Trophoblast cell (in vitro differentiated cells and primary cell): ENCODE measurements around the gene RAD51D.
A peak's percentile ranks its signal among the peaks of the same experiment; 100 is the strongest.

Source experiments
- DNase-seq, 2 donors: peaks; one replicate each; pipeline ENCODE4 v3.0.0-alpha.2; 2016
- H2AFZ ChIP-seq: 2 replicates; pipeline ENCODE4 v1.6.1; 2013; ENCODE audit warnings: low read length, moderate library complexity, mild to moderate bottlenecking; ENCODE audit not compliant: insufficient read depth, poor library complexity
- H2AK5ac ChIP-seq: 2 replicates; pipeline ENCODE4 v1.6.1; 2013; ENCODE audit warnings: mild to moderate bottlenecking, low read length
- H2BK120ac ChIP-seq: 2 replicates; pipeline ENCODE4 v1.6.1; 2013; ENCODE audit warnings: low read length, mild to moderate bottlenecking, moderate library complexity; ENCODE audit not compliant: insufficient read depth, poor library complexity
- H2BK12ac ChIP-seq: 2 replicates; pipeline ENCODE4 v1.6.1; 2013; ENCODE audit warnings: mild to moderate bottlenecking, low read length, moderate library complexity
- H2BK5ac ChIP-seq: 2 replicates; pipeline ENCODE4 v1.6.1; 2013; ENCODE audit warnings: low read length, low read depth, moderate library complexity, mild to moderate bottlenecking; ENCODE audit not compliant: poor library complexity
- H3K14ac ChIP-seq: 2 replicates; pipeline ENCODE4 v1.6.1; 2013; ENCODE audit warnings: mild to moderate bottlenecking, low read length
- H3K18ac ChIP-seq: 2 replicates; pipeline ENCODE4 v1.6.1; 2013; ENCODE audit warnings: mild to moderate bottlenecking, low read length
- H3K23ac ChIP-seq: 2 replicates; pipeline ENCODE4 v1.6.1; 2013; ENCODE audit warnings: low read length
- H3K27ac ChIP-seq: 2 replicates; pipeline ENCODE4 v1.5.1; 2013; ENCODE audit warnings: low read depth, mild to moderate bottlenecking, inconsistent platforms, low read length, moderate library complexity
- H3K27me3 ChIP-seq: 2 replicates; pipeline ENCODE4 v1.6.1; 2013; ENCODE audit warnings: inconsistent platforms, mild to moderate bottlenecking, low read length, moderate library complexity; ENCODE audit not compliant: insufficient read depth
- H3K36me3 ChIP-seq, 2 experiments: 1 replicate in 1 of 2; 2 replicates in 1 of 2; pipeline ENCODE4 v1.6.1; 2013; ENCODE audit warnings: low read length in 2 of 2, mild to moderate bottlenecking in 2 of 2, moderate library complexity in 1 of 2; ENCODE audit not compliant: insufficient read depth in 2 of 2, control insufficient read depth in 1 of 2
- H3K4ac ChIP-seq: 2 replicates; pipeline ENCODE4 v1.6.1; 2013; ENCODE audit warnings: low read depth, mild to moderate bottlenecking, low read length, moderate library complexity
- H3K4me1 ChIP-seq, 2 experiments: 1 replicate in 1 of 2; 2 replicates in 1 of 2; pipeline ENCODE4 v1.6.1; 2013; ENCODE audit warnings: low read length in 2 of 2, mild to moderate bottlenecking in 2 of 2, moderate library complexity in 1 of 2; ENCODE audit not compliant: insufficient read depth in 2 of 2, control insufficient read depth in 1 of 2
- H3K4me2 ChIP-seq: 2 replicates; pipeline ENCODE4 v1.6.1; 2013; ENCODE audit warnings: inconsistent platforms, mild to moderate bottlenecking, low read length, moderate library complexity
- H3K4me3 ChIP-seq: 2 replicates; pipeline ENCODE4 v1.5.1; 2013; ENCODE audit warnings: mild to moderate bottlenecking, low read depth, low read length, inconsistent platforms
- H3K79me1 ChIP-seq: one replicate; pipeline ENCODE4 v1.6.1; 2013; ENCODE audit warnings: low read length
- H3K79me2 ChIP-seq: 2 replicates; pipeline ENCODE4 v1.6.1; 2013; ENCODE audit warnings: low read length, mild to moderate bottlenecking; ENCODE audit not compliant: control insufficient read depth, insufficient read depth, poor library complexity
- H3K9ac ChIP-seq: 2 replicates; pipeline ENCODE4 v1.6.1; 2013; ENCODE audit warnings: mild to moderate bottlenecking, low read length
- H3K9me3 ChIP-seq: 2 replicates; pipeline ENCODE4 v1.6.1; 2013; ENCODE audit warnings: low read depth, mild to moderate bottlenecking, control low read depth, inconsistent platforms, low read length; ENCODE audit not compliant: insufficient read depth
- H4K12ac ChIP-seq: 2 replicates; pipeline ENCODE4 v1.6.1; 2013; ENCODE audit warnings: low read depth, mild to moderate bottlenecking, low read length, moderate library complexity
- H4K8ac ChIP-seq: 2 replicates; pipeline ENCODE4 v1.6.1; 2013; ENCODE audit warnings: low read depth, mild to moderate bottlenecking, low read length, moderate library complexity
- H4K91ac ChIP-seq: one replicate; pipeline ENCODE4 v1.6.1; 2013; ENCODE audit warnings: low read depth, mild to moderate bottlenecking, low read length, moderate library complexity
- WGBS: extraction: QIAGEN DNeasy Blood & Tissue Kit; methylation state at CpG from one replicate; pipeline ENCODE4 v1.1.7; 2013; ENCODE audit warnings: missing lambda C conversion rate; ENCODE audit not compliant: insufficient read length, insufficient coverage; ENCODE audit errors: extremely low coverage; 5-methylcytosine and 5-hydroxymethylcytosine counted together

Gene RAD51D

DNA sequence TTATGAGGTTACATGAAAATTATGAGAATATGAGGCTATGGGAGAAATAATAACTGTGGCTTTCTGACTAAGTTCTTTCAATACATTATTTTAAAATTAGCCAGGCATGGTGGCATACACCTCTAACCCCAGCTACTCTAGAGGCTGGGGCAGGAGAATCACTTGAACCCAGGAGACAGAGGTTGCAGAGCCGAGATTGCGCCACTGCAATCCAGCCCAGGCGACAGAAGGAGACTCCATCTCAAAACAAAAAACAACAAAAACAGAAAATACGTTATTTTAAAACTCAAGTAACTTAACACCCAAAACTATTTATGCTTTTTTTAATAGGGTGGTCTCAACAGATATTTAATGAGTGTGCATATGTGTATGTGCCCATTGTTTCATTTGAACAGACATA is 53.8 kb downstream of the RAD51D start:
- no peak overlapping the region for H2BK120ac ChIP-seq
- no peak overlapping the region for H3K9ac ChIP-seq
- no peak overlapping the region for H2AFZ ChIP-seq
- no peaks in the 10 kb centered on the region for H3K36me3 ChIP-seq
- no peak overlapping the region for H3K4me2 ChIP-seq
- no peak overlapping the region for H3K27ac ChIP-seq
- no peak overlapping the region for H3K23ac ChIP-seq
- no peak overlapping the region for H2BK5ac ChIP-seq
- peaks cover 0 to 6% of the 10 kb centered on the region in 2 experiments for H3K4me1 ChIP-seq
- H4K12ac ChIP-seq = no peak overlapping the region
- H3K4me3 ChIP-seq = no peak overlapping the region
- H3K79me1 ChIP-seq = no peaks in the 10 kb centered on the region
- WGBS = no CpG with 5 or more reads among the region's 4 CpGs
- no peaks in the 10 kb centered on the region for H3K79me2 ChIP-seq
- H3K14ac ChIP-seq = no peak overlapping the region
- no peak overlapping the region for H4K91ac ChIP-seq
- no peak for DNase-seq
- H2BK12ac ChIP-seq = no peak overlapping the region
- no peak overlapping the region for H2AK5ac ChIP-seq
- no peak overlapping the region for H4K8ac ChIP-seq
- H3K27me3 ChIP-seq = no peaks in the 10 kb centered on the region
- no peak overlapping the region for H3K18ac ChIP-seq
- no peak overlapping the region for H3K4ac ChIP-seq
- no peaks in the 10 kb centered on the region for H3K9me3 ChIP-seq

DNA sequence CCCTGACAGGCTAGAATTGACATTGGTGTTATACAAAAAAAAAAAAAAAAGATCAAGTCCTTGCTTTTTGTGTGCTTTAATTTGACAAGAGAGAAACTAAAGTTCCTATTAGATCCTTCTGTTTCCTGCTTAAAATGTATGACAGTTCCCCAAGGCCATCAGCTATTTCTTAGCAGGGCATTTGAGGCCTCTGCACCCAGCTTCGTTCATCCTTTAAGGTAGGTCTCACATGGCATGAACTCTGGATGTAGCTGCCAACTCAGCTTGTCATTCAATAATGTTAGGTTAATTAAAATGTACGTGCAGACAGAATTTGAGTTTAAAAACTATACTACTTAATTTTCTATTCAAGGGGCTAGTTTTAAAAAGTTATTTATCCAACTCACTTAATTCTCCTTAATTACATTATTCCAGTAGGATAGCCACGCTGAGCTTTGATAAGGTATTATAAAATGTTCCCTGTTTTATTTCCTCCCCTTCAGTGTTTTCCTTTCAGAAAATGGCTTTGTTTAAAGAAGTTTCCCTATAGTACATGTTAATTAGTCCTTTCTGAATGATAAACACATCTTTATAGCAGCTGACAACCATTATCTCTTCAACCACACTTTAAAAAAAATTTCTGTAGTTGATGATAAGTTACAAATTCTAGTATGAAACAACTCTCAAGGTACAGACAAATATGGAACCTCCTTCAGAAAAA is 55.0 kb downstream of the RAD51D start:
- Histone ChIP-seq H3K79me1 (no peaks in the 10 kb centered on the region), H3K23ac (no peak overlapping the region), H2BK12ac (no peak overlapping the region), H3K4me1 (peaks cover 0 to 6% of the 10 kb centered on the region in 2 experiments), H4K12ac (no peak overlapping the region), H3K4me3 (no peak overlapping the region), H3K9ac (no peak overlapping the region), H3K18ac (no peak overlapping the region), H3K27ac (no peak overlapping the region), H3K27me3 (no peaks in the 10 kb centered on the region), H2AK5ac (no peak overlapping the region), H2AFZ (no peak overlapping the region), H3K4me2 (no peak overlapping the region), H3K9me3 (no peaks in the 10 kb centered on the region), H3K79me2 (no peaks in the 10 kb centered on the region), H4K91ac (no peak overlapping the region), H3K36me3 (no peaks in the 10 kb centered on the region), H3K14ac (no peak overlapping the region), H4K8ac (no peak overlapping the region), H2BK120ac (no peak overlapping the region), H2BK5ac (no peak overlapping the region), H3K4ac (no peak overlapping the region)
- DNase-seq = no peak
- no CpG with 5 or more reads among the region's 3 CpGs for WGBS

GRCh38 chr17:35063514-35064223 is 56.0 kb downstream of the RAD51D start, which contains the start of gene RFFL:
Gene RFFL (minus strand): TSS chr17:35063707. CDS start chr17:35026553, 37,154 bp downstream.
- Histone ChIP-seq H2AK5ac (no peak within 1 kb of the TSS), H2AFZ (no peak within 1 kb of the TSS), H3K4ac (no peak within 1 kb of the TSS), H3K9ac (no peak within 1 kb of the TSS), H3K23ac (no peak within 1 kb of the TSS), H3K79me1 (no peaks in the 10 kb centered on the region), H3K36me3 (no peaks in the 10 kb centered on the region), H2BK5ac (peak within 1 kb of the TSS; percentile 46), H3K14ac (no peak within 1 kb of the TSS), H3K4me1 (peaks cover 0 to 6% of the 10 kb centered on the region in 2 experiments), H3K27ac (peak within 1 kb of the TSS; percentile 61), H4K12ac (peak within 1 kb of the TSS; percentile 27), H3K27me3 (no peaks in the 10 kb centered on the region), H2BK12ac (peak within 1 kb of the TSS; percentile 11), H3K79me2 (no peaks in the 10 kb centered on the region), H3K4me3 (no peak within 1 kb of the TSS), H3K4me2 (peak within 1 kb of the TSS; percentile 26), H4K91ac (peak within 1 kb of the TSS; percentile 67), H4K8ac (peak within 1 kb of the TSS; percentile 79), H3K9me3 (no peaks in the 10 kb centered on the region), H2BK120ac (peak within 1 kb of the TSS; percentile 31), H3K18ac (no peak within 1 kb of the TSS)
- peak; percentile 96 to 97 for DNase-seq
- WGBS = no CpG with 5 or more reads among the region's 6 CpGs

- Histone ChIP-seq H2AK5ac (no peak overlapping the region), H3K23ac (no peak overlapping the region), H4K8ac (no peak overlapping the region), H3K79me2 (no peaks in the 10 kb centered on the region), H2BK12ac (no peak overlapping the region), H4K91ac (no peak overlapping the region), H3K9ac (no peak overlapping the region), H3K4ac (no peak overlapping the region), H3K4me3 (no peak overlapping the region), H3K18ac (no peak overlapping the region), H3K9me3 (no peaks in the 10 kb centered on the region), H4K12ac (no peak overlapping the region), H2BK120ac (no peak overlapping the region), H3K14ac (no peak overlapping the region), H3K36me3 (no peaks in the 10 kb centered on the region), H3K79me1 (no peaks in the 10 kb centered on the region), H3K4me1 (peaks cover 0 to 6% of the 10 kb centered on the region in 2 experiments), H3K27me3 (no peaks in the 10 kb centered on the region), H2BK5ac (no peak overlapping the region), H2AFZ (no peak overlapping the region), H3K4me2 (no peak overlapping the region), H3K27ac (no peak overlapping the region)
- DNase-seq = no peak
- no CpG with 5 or more reads among the region's 3 CpGs for WGBS
These were observed 57.4 kb downstream of the RAD51D start for GRCh38 chr17:35062308-35062707.
